K562 (cell line): ENCODE measurements around the gene BFSP2. TPM values are rescaled to one million over a fixed set of nuclear protein-coding genes. Genes with fewer than 3 reads are reported as not detected.

Experiments
- ATAC-seq: fragments of 200-7000 bp; cut with Tn5 transposase; 3 replicates; pipeline ENCODE4 v1.9.1; 2020; ENCODE audit warnings: moderate library complexity
- BruUV-seq: library from RNA; stranded (reverse); fragments of 400-500 nt; replicated peaks from 2 replicates; lab custom pipeline; 2021; lab: Mats Ljungman, UMichigan
- CTCF ChIA-PET: fragments of 300-600 bp; formaldehyde crosslinking; extraction: SDS; loops from one replicate; lab custom pipeline; 2021; ENCODE audit warnings: low intra/inter-chr PET ratio; lab: Yijun Ruan, JAX
- POLR2A ChIA-PET: fragments of 300-600, 350-650 bp; sonication (Branson Sonifier 250); formaldehyde crosslinking; extraction: SDS; loops from one replicate; lab custom pipeline; 2021; ENCODE audit warnings: antibody characterized with exemption, inconsistent platforms; lab: Yijun Ruan, JAX
- DNase-seq, 4 experiments: peaks; one replicate each; pipeline versions ENCODE4 v3.0.0 to v3.0.0-alpha.2; 2011 to 2018; ENCODE audit warnings: low spot score in 3 of 4, mixed read lengths in 3 of 4; ENCODE audit errors: extremely low read depth in 1 of 4
- FAIRE-seq: peaks from 2 replicates; lab custom pipeline; 2011; peaks lifted over from hg19 to GRCh38; lab: Jason Lieb, UNC
- H2AFZ ChIP-seq: 2 replicates; pipeline ENCODE4 v1.6.0; 2011; ENCODE audit warnings: low read depth, low read length, control low read depth, inconsistent platforms
- H3K27ac ChIP-seq: fragments of 200-600 bp; 3 replicates; pipeline ENCODE4 v1.8.0; 2011; ENCODE audit warnings: low read depth, mild to moderate bottlenecking, control low read depth, inconsistent platforms, low read length, moderate library complexity, mixed read lengths; ENCODE audit errors: extremely low read depth
- H3K27me3 ChIP-seq, 2 experiments: fragments of 300-600 bp in 1 of 2; 2 replicates in 1 of 2; 3 replicates in 1 of 2; pipeline versions ENCODE4 v1.6.0 to v1.8.0; 2011; ENCODE audit warnings: inconsistent platforms in 2 of 2, low read length in 2 of 2, mild to moderate bottlenecking in 1 of 2, mixed read lengths in 1 of 2, moderate library complexity in 1 of 2; ENCODE audit not compliant: control insufficient read depth in 2 of 2, insufficient read depth in 2 of 2
- H3K36me3 ChIP-seq: fragments of 300-600 bp; 3 replicates; pipeline ENCODE4 v1.8.0; 2011; ENCODE audit warnings: mild to moderate bottlenecking, low read length, inconsistent platforms; ENCODE audit not compliant: control insufficient read depth, insufficient read depth
- H3K4me1 ChIP-seq, 2 experiments: fragments of 200-600 bp in 1 of 2; replicated peaks in 1 of 2; 2 replicates in 1 of 2; 3 replicates in 1 of 2; pipeline versions ENCODE4 v1.5.1 to v1.8.0; 2011; ENCODE audit warnings: inconsistent platforms in 2 of 2, low read length in 2 of 2, mild to moderate bottlenecking in 1 of 2, mixed read lengths in 1 of 2, moderate library complexity in 1 of 2; ENCODE audit not compliant: control insufficient read depth in 2 of 2, insufficient read depth in 2 of 2
- H3K4me2 ChIP-seq: 2 replicates; pipeline ENCODE4 v1.6.1; 2011; ENCODE audit warnings: low read length, control low read depth, inconsistent platforms, mixed read lengths; ENCODE audit not compliant: insufficient read depth
- H3K4me3 ChIP-seq: fragments of 200-600 bp; sonication (generic), shearing (Covaris generic); 2 replicates; pipeline ENCODE4 v1.5.1; 2016; ENCODE audit warnings: control low read depth, inconsistent platforms
- H3K79me2 ChIP-seq: fragments of 200-600 bp; 3 replicates; pipeline ENCODE4 v1.8.0; 2011; ENCODE audit warnings: low read length, inconsistent platforms; ENCODE audit not compliant: control insufficient read depth, insufficient read depth
- H3K9ac ChIP-seq, 2 experiments: 2 replicates each; pipeline versions ENCODE4 v1.6.0 to v1.6.1; 2011; ENCODE audit warnings: low read depth in 2 of 2, low read length in 2 of 2, control low read depth in 1 of 2, inconsistent platforms in 1 of 2, mild to moderate bottlenecking in 1 of 2, mixed read lengths in 1 of 2; ENCODE audit not compliant: insufficient read depth in 1 of 2
- H3K9me1 ChIP-seq: one replicate; pipeline ENCODE4 v1.6.0; 2011; ENCODE audit warnings: inconsistent platforms, mild to moderate bottlenecking, low read length, moderate library complexity; ENCODE audit not compliant: control insufficient read depth, insufficient read depth
- H3K9me3 ChIP-seq: replicated peaks from 2 replicates; pipeline ENCODE4 v1.5.1; 2011; ENCODE audit warnings: low read depth, low read length, inconsistent platforms; ENCODE audit not compliant: control insufficient read depth, insufficient read depth
- H4K20me1 ChIP-seq: replicated peaks from 2 replicates; pipeline ENCODE4 v1.6.1; 2011; ENCODE audit warnings: low read length, inconsistent platforms, mixed read lengths; ENCODE audit not compliant: control insufficient read depth, insufficient read depth
- ARNT ChIP-seq, 2 experiments: fragments of 450-650 bp; IDR thresholded peaks; 2 replicates each; pipeline ENCODE4 v1.6.1; 2016; ENCODE audit warnings: mild to moderate bottlenecking in 1 of 2
- NBN ChIP-seq: fragments of 450-650 bp; IDR thresholded peaks from 2 replicates; pipeline ENCODE4 v1.6.1; 2016; ENCODE audit warnings: low read depth, mild to moderate bottlenecking
- OTX1 ChIP-seq: fragments of 450-650 bp; formaldehyde crosslinking; IDR thresholded peaks from 2 replicates; pipeline ENCODE4 v1.4.0; 2022; ENCODE audit warnings: mild to moderate bottlenecking
- ZBTB1 ChIP-seq: sonication (generic); formaldehyde crosslinking; IDR thresholded peaks from 2 replicates; pipeline ENCODE4 v1.8.1; 2023; ENCODE audit warnings: missing genetic modification reagents, low read depth, mild to moderate bottlenecking, borderline replicate concordance
- ZBTB17 ChIP-seq: fragments of 450-650 bp; formaldehyde crosslinking; IDR thresholded peaks from 2 replicates; pipeline ENCODE4 v1.4.0; 2020; ENCODE audit warnings: mild to moderate bottlenecking
- ZNF253 ChIP-seq: fragments of 250-450 bp; sonication (Bioruptor Pico); conservative IDR thresholded peaks from 2 replicates; pipeline ENCODE4 v1.6.1; 2021; ENCODE audit warnings: mild to moderate bottlenecking
- ZNF354B ChIP-seq: fragments of 250-450 bp; sonication (Bioruptor Pico); IDR thresholded peaks from 2 replicates; pipeline ENCODE4 v1.4.0; 2020
- WGBS: fragments of 100-300 bp; shearing (Covaris generic); methylation state at CpG from one replicate; pipeline ENCODE4 v1.1.6; 2016; ENCODE audit warnings: low coverage, mixed read lengths; ENCODE audit not compliant: insufficient coverage; ENCODE audit errors: missing lambda C conversion rate; 5-methylcytosine and 5-hydroxymethylcytosine counted together
- in situ Hi-C: fragments of 300-500 bp; cut with MboI; formaldehyde crosslinking; loops from 4 replicates; pipeline ENCODE4 v1.15.0; 2018; ENCODE audit warnings: inconsistent platforms, mixed read lengths
- intact Hi-C: fragments of 100-400 bp; cut with micrococcal nuclease; formaldehyde crosslinking; loops from 2 replicates; pipeline ENCODE4 v1.14.2; 2022
- polyA plus RNA-seq, 8 experiments: library from polyadenylated mRNA; depleted of rRNA in 4 of 8; stranded (reverse) in 5 of 8; unstranded in 3 of 8; fragments of >200 nt; fragmentation: Nextera tagmentation in 2 of 8; fragmentation: Illumina TruSeq in 1 of 8; extraction: Ambion mirVana in 2 of 8; extraction: Trizol in 1 of 8; gene quantifications; 2 replicates each; pipeline versions ENCODE4 v1.2.1 to v1.2.3, GENCODE V29; 2011 to 2014; ENCODE audit warnings: inconsistent platforms in 1 of 8, missing spikeins in 1 of 8
- total RNA-seq, 7 experiments: library from RNA; depleted of rRNA in 6 of 7; stranded (reverse); fragments of >200 nt in 6 of 7; fragmentation: Illumina TruSeq in 2 of 7; extraction: Trizol in 2 of 7; gene quantifications; 2 replicates each; pipeline versions ENCODE4 v1.2.1 to v1.2.3, GENCODE V29; 2011 to 2021; ENCODE audit warnings: low replicate concordance in 1 of 7
- TF ChIP-seq, protein P1 (sequence below): sonication (generic); formaldehyde crosslinking; IDR thresholded peaks from 2 replicates; pipeline ENCODE4 v1.8.0; 2023; ENCODE audit warnings: mild to moderate bottlenecking, missing genetic modification reagents

The BFSP2 gene
- total and polyA plus RNA-seq, 9 of the 15 experiments (the other 6 are each of a cell fraction or from before 2014, with no cell fraction given) = not detected

GRCh38 chr3:133367956-133368355 is 31.9 kb upstream of the BFSP2 start:
- no peak overlapping the region for H3K4me2 ChIP-seq
- CTCF ChIA-PET = no interaction called here
- POLR2A ChIA-PET = no interaction called here
- no peak for TF ChIP-seq ZBTB1 (CRISPR knock-in tag)
- no peak for TF ChIP-seq ZBTB17 (CRISPR knock-in tag)
- no peak for TF ChIP-seq ZNF253
- TF ChIP-seq ZNF354B (CRISPR knock-in tag) = no peak
- no peak for TF ChIP-seq OTX1
- intact Hi-C loops (no loop called here), in situ Hi-C loops (no loop called here)
- H3K9ac ChIP-seq = no peak overlapping the region
- DNase-seq = no peak
- H3K36me3 ChIP-seq = no peaks in the 10 kb centered on the region
- no peaks in the 10 kb centered on the region for H3K9me1 ChIP-seq
- no peaks in the 10 kb centered on the region for H3K79me2 ChIP-seq
- H3K4me3 ChIP-seq = no peak overlapping the region
- no TSS peak for BruUV-seq
- H3K27me3 ChIP-seq = no peaks in the 10 kb centered on the region
- FAIRE-seq = no peak
- H3K27ac ChIP-seq = no peak overlapping the region
- 0% methylated on average over 1 of the region's 1 CpG for WGBS
- no peak overlapping the region for H2AFZ ChIP-seq
- H4K20me1 ChIP-seq = no peaks in the 10 kb centered on the region
- ATAC-seq = no peak
- no peaks in the 10 kb centered on the region for H3K4me1 ChIP-seq
- no peaks in the 10 kb centered on the region for H3K9me3 ChIP-seq

- H2AFZ ChIP-seq = no peak overlapping the region
- H3K9me1 ChIP-seq = no peaks in the 10 kb centered on the region
- BruUV-seq = no TSS peak
- H3K9ac ChIP-seq = no peak overlapping the region
- ATAC-seq = no peak
- no peak for FAIRE-seq
- no peak overlapping the region for H3K27ac ChIP-seq
- TF ChIP-seq, protein P1, sequence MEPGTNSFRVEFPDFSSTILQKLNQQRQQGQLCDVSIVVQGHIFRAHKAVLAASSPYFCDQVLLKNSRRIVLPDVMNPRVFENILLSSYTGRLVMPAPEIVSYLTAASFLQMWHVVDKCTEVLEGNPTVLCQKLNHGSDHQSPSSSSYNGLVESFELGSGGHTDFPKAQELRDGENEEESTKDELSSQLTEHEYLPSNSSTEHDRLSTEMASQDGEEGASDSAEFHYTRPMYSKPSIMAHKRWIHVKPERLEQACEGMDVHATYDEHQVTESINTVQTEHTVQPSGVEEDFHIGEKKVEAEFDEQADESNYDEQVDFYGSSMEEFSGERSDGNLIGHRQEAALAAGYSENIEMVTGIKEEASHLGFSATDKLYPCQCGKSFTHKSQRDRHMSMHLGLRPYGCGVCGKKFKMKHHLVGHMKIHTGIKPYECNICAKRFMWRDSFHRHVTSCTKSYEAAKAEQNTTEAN (CRISPR knock-in tag) = no peak
- no peak for TF ChIP-seq NBN
- TF ChIP-seq ARNT (IDR thresholded peaks at IDR 0.05) = no peak
- intact Hi-C loops (no loop called here), in situ Hi-C loops (no loop called here)
- POLR2A ChIA-PET = no interaction called here
- H3K4me3 ChIP-seq = no peak overlapping the region
- 9% methylated on average over 3 of the region's 4 CpGs for WGBS
- H3K4me2 ChIP-seq = no peak overlapping the region
- DNase-seq = no peak
- CTCF ChIA-PET = no interaction called here
- no peaks in the 10 kb centered on the region for H3K4me1 ChIP-seq
- no peaks in the 10 kb centered on the region for H3K79me2 ChIP-seq
- no peaks in the 10 kb centered on the region for H4K20me1 ChIP-seq
- H3K27me3 ChIP-seq = no peaks in the 10 kb centered on the region
- no peaks in the 10 kb centered on the region for H3K9me3 ChIP-seq
- no peaks in the 10 kb centered on the region for H3K36me3 ChIP-seq
Observed at GRCh38 chr3:133368371-133369067, 31.3 kb upstream of the BFSP2 start.
